A673 (cell line): ENCODE data around the gene SIRPA. TPM values are rescaled to one million over a fixed set of nuclear protein-coding genes. Genes with fewer than 3 reads are reported as not detected.

Experiments
- BruUV-seq: library from RNA; stranded (reverse); fragments of 400-500 nt; replicated peaks from 2 replicates; lab custom pipeline; 2021; lab: Mats Ljungman, UMichigan
- CTCF ChIA-PET: fragments of 300-600 bp; sonication (Branson Sonifier 250); formaldehyde crosslinking; loops from one replicate; lab custom pipeline; 2022; ENCODE audit warnings: antibody characterized with exemption; lab: Charles Lee
- POLR2A ChIA-PET: fragments of 300-600 bp; sonication (Branson Sonifier 250); formaldehyde crosslinking; loops from one replicate; lab custom pipeline; 2022; ENCODE audit warnings: antibody characterized with exemption; ENCODE audit not compliant: low non-redundant PET; lab: Charles Lee
- DNase-seq: peaks from one replicate; pipeline ENCODE4 v3.0.0-alpha.2; 2015; ENCODE audit warnings: low spot score
- H3K27ac ChIP-seq: fragments of 200-600 bp; sonication (generic); 2 replicates; pipeline ENCODE4 v1.5.1; 2016; ENCODE audit warnings: mixed run types, low read depth, mild to moderate bottlenecking, mixed read lengths, antibody characterized with exemption, low read length; ENCODE audit not compliant: poor library complexity, severe bottlenecking
- H3K27me3 ChIP-seq: fragments of 200-600 bp; sonication (generic); replicated peaks from 2 replicates; pipeline ENCODE4 v1.6.1; 2017; ENCODE audit warnings: mixed run types, low read depth, mild to moderate bottlenecking, mixed read lengths, antibody characterized with exemption, low read length; ENCODE audit not compliant: insufficient read depth, poor library complexity
- H3K36me3 ChIP-seq: fragments of 200-600 bp; sonication (generic); 2 replicates; pipeline ENCODE4 v1.6.1; 2016; ENCODE audit warnings: mixed run types, mild to moderate bottlenecking, mixed read lengths, antibody characterized with exemption, low read length; ENCODE audit not compliant: insufficient read depth, poor library complexity, severe bottlenecking
- H3K4me1 ChIP-seq: fragments of 200-600 bp; sonication (generic); 2 replicates; pipeline ENCODE4 v1.6.1; 2017; ENCODE audit warnings: mixed run types, mild to moderate bottlenecking, mixed read lengths, antibody characterized with exemption, low read length; ENCODE audit not compliant: insufficient read depth, poor library complexity, severe bottlenecking
- H3K4me3 ChIP-seq: fragments of 200-600 bp; sonication (generic); 2 replicates; pipeline ENCODE4 v1.5.1; 2016; ENCODE audit warnings: low read depth, mixed run types, mild to moderate bottlenecking, mixed read lengths, low read length; ENCODE audit not compliant: poor library complexity, severe bottlenecking
- H3K9me3 ChIP-seq: fragments of 200-600 bp; sonication (generic); 2 replicates; pipeline ENCODE4 v1.6.1; 2016; ENCODE audit warnings: mixed run types, low read depth, mild to moderate bottlenecking, mixed read lengths, antibody characterized with exemption, low read length; ENCODE audit not compliant: poor library complexity, severe bottlenecking
- CTCF ChIP-seq: fragments of 300-800, 200-600 bp; sonication (generic); conservative IDR thresholded peaks from 2 replicates; pipeline ENCODE4 v1.5.1; 2017; ENCODE audit warnings: low read depth, mild to moderate bottlenecking, antibody characterized with exemption, low read length, moderate library complexity, mixed read lengths
- EZH2 ChIP-seq: fragments of 200-600 bp; sonication (generic); IDR thresholded peaks from 2 replicates; pipeline ENCODE4 v1.6.1; 2017; ENCODE audit warnings: borderline replicate concordance, low read depth, mild to moderate bottlenecking, mixed read lengths, antibody characterized with exemption, low read length; ENCODE audit not compliant: poor library complexity, severe bottlenecking
- intact Hi-C: fragments of 100-400 bp; cut with micrococcal nuclease; formaldehyde crosslinking; loops from one replicate; pipeline ENCODE4 v1.10.0; 2022; ENCODE audit not compliant: unreplicated experiment
- total RNA-seq: library from RNA; stranded (reverse); gene quantifications from 2 replicates; pipeline ENCODE4 v1.2.3, GENCODE V29; 2021

The SIRPA gene
- total RNA-seq, 1 experiment from 2014 or later, result 81.0 TPM

GRCh38 chr20:1861347-1861976 lies 33.7 kb upstream of the SIRPA start:
- Histone ChIP-seq H3K4me1 (peaks cover 60% of the 10 kb centered on the region), H3K27ac (peak overlapping the region; percentile 33), H3K9me3 (no peaks in the 10 kb centered on the region), H3K36me3 (no peaks in the 10 kb centered on the region), H3K27me3 (no peaks in the 10 kb centered on the region), H3K4me3 (no peak overlapping the region)
- CTCF ChIA-PET, result no interaction called here
- intact Hi-C loops, result no loop called here
- TF ChIP-seq CTCF, result no peak
- no peak for TF ChIP-seq EZH2
- BruUV-seq, result no TSS peak
- no peak for DNase-seq
- POLR2A ChIA-PET, result no interaction called here

DNA sequence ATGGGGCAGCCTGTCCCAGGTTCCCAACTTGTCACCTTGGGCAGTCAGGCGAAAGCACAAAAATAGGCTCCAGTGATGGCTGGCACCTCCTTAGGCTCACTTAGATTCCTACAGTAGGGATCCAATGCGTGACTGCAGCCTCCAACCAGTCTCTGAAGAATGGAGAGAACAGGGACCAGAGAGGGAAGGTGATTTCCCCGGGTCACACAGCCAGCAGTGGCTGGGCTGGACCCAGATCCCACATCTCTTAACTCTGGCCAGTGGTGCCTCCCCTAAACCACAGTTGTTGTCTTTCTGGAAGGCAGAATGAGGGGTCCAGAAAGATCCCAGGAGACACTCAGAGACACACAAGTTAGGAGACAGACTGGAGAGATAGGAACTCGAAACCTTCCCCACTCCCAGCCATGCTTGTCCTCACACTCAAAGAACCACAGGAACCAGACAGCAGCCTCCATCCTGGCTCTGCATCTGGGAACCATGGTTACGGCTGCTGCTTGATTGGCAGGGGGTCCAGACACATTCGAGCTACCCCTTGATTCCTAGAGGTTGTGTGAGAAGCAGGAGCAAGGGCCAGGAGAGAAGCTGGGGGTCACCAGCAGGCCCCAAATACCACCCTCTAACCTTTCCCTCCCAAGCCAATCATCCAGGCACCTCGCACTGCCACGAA lies 33.1 kb upstream of the SIRPA start:
- DNase-seq, result no peak
- intact Hi-C loops, result no loop called here
- Histone ChIP-seq H3K4me1 (peaks cover 55% of the 10 kb centered on the region), H3K27me3 (no peaks in the 10 kb centered on the region), H3K36me3 (no peaks in the 10 kb centered on the region), H3K27ac (no peak overlapping the region), H3K9me3 (no peaks in the 10 kb centered on the region), H3K4me3 (no peak overlapping the region)
- ChIA-PET CTCF (no interaction called here), POLR2A (no interaction called here)
- TF ChIP-seq CTCF (no peak), EZH2 (no peak)
- no TSS peak for BruUV-seq

GRCh38 chr20:1862663-1863053 lies 32.5 kb upstream of the SIRPA start:
- Histone ChIP-seq H3K27me3 (no peaks in the 10 kb centered on the region), H3K4me1 (peaks cover 55% of the 10 kb centered on the region), H3K27ac (no peak overlapping the region), H3K4me3 (no peak overlapping the region), H3K9me3 (no peaks in the 10 kb centered on the region), H3K36me3 (no peaks in the 10 kb centered on the region)
- intact Hi-C loops, result no loop called here
- DNase-seq, result no peak
- TF ChIP-seq EZH2, result no peak
- TF ChIP-seq CTCF, result no peak
- ChIA-PET POLR2A (no interaction called here), CTCF (no interaction called here)
- BruUV-seq, result no TSS peak
